GM18909 (cell line): Measurements from ENCODE around the gene PTF1A.
"Not testable (repeated sequence)": the region's sequence is repeated elsewhere in the genome, so short reads cannot be mapped to it uniquely, and the experiment has no call there.

ENCODE experiments used
- ATAC-seq: cut with Tn5 transposase; IDR thresholded peaks from one replicate; pipeline ENCODE4 v1.9.1; 2021; ENCODE audit warnings: mild to moderate bottlenecking; ENCODE audit not compliant: unreplicated experiment, poor library complexity

PTF1A gene

GRCh38 chr10:23201837-23202236 lies 9.7 kb downstream of the PTF1A start:
- no peak for ATAC-seq

DNA sequence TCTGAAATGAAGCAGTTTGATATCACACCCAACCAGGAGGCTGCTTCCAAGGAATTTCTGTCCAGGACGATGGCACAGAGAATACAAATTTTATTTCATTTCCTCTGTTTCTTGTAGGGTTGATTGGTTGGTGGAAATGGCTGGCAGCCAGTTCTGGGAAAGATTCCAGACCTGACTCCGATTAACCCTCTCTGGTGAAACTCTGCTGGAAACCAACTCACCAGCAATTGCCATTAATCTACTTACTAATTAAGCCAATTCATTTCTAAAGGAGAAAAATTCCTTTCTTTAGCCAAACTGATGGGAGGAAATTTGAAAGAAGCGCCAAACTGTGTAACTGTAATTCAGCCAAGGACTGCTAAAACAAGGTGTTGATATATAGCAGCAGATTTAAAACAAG lies 10.7 kb downstream of the PTF1A start:
- ATAC-seq: no peak

GRCh38 chr10:23203369-23204325 lies 11.5 kb downstream of the PTF1A start:
- no peak for ATAC-seq

GRCh38 chr10:23204773-23205172 lies 12.7 kb downstream of the PTF1A start:
- ATAC-seq: no peak

- ATAC-seq: no peak
These were observed 14.0 kb downstream of the PTF1A start for GRCh38 chr10:23205972-23206642.

GRCh38 chr10:23217471-23217870 lies 25.4 kb downstream of the PTF1A start:
- no peak for ATAC-seq

- no peak for ATAC-seq
These were observed 38.5 kb downstream of the PTF1A start for GRCh38 chr10:23230582-23230981.

DNA sequence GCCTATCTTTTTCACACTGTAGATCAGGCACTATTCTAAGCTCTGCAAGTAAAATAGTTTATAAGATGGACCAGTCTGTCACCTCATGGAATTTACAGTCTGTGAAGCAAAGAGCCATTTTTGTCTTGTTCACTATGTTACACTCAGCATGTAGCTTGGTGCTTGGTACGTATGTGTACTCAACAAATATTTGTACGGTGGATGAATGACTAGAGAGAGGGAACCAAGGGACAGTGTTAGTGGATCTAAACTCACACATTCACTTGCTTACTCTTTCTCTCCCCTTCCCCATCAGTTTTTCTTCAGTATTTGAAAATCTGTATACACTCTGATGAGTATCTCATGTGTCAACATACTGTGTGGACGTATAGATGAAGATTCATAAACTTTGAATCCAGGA lies 45.9 kb downstream of the PTF1A start:
- ATAC-seq: no peak

DNA sequence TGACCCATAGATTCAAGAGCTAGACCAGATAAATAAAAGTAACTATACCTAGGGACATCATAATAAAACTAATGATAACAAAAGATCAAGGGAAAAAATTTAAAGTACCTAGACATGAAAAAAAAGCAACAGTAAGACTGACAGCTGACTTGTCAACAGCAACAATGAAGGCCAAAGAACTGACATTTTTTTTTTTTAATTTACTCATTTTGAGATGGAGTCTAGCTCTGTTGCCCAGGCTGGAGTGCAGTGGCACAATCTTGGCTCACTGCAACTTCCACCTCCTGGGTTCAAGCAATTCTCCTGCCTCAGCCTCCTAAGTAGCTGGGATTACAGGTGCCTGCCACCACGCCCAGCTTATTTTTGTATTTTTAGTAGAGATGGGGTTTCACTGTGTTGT lies 49.7 kb downstream of the PTF1A start:
- ATAC-seq: not testable (repeated sequence)
